BJ (cell line): Measurements from ENCODE around the gene DLGAP1. TPM values are rescaled to one million over a fixed set of nuclear protein-coding genes. Genes with fewer than 3 reads are reported as not detected.

ENCODE experiments used
- CTCF ChIA-PET: fragments of 350-600 bp; formaldehyde crosslinking; extraction: SDS; loops from one replicate; lab custom pipeline; 2021; ENCODE audit warnings: antibody characterized with exemption, inconsistent platforms; lab: Yijun Ruan, JAX
- POLR2A ChIA-PET: fragments of 300-600 bp; sonication (Branson Sonifier 250); formaldehyde crosslinking; extraction: SDS; loops from one replicate; lab custom pipeline; 2021; ENCODE audit warnings: antibody characterized with exemption; lab: Charles Lee
- DNase-seq: peaks from one replicate; pipeline ENCODE4 v3.0.0-alpha.2; 2011; ENCODE audit warnings: low read depth
- H3K27me3 ChIP-seq: 2 replicates; pipeline ENCODE4 v1.6.0; 2011; ENCODE audit warnings: low read length; ENCODE audit not compliant: control insufficient read depth, insufficient read depth
- H3K36me3 ChIP-seq: 2 replicates; pipeline ENCODE4 v1.5.1; 2011; ENCODE audit warnings: low read length; ENCODE audit not compliant: control insufficient read depth, insufficient read depth
- H3K4me3 ChIP-seq: 2 replicates; pipeline ENCODE4 v1.5.1; 2011; ENCODE audit warnings: low read depth, mild to moderate bottlenecking, control low read depth, low read length
- CTCF ChIP-seq: IDR thresholded peaks from 2 replicates; pipeline ENCODE4 v1.5.1; 2011; ENCODE audit warnings: low read depth, mild to moderate bottlenecking, control low read depth, inconsistent platforms, low read length, moderate library complexity; ENCODE audit not compliant: insufficient read depth
- polyA plus RNA-seq: library from polyadenylated mRNA; depleted of rRNA; stranded (reverse); fragments of >200 nt; gene quantifications from 2 replicates; pipeline ENCODE4 v1.2.3, GENCODE V29; 2011

Gene DLGAP1
- polyA plus RNA-seq, 1 experiment = 0.02 TPM

- H3K27me3 ChIP-seq = no peaks in the 10 kb centered on the region
- H3K4me3 ChIP-seq = no peak overlapping the region
- DNase-seq = no peak
- ChIA-PET CTCF (no interaction called here), POLR2A (no interaction called here)
- H3K36me3 ChIP-seq = no peaks in the 10 kb centered on the region
- no peak for TF ChIP-seq CTCF
These were observed 664.4 kb downstream of the DLGAP1 start for GRCh38 chr18:3790703-3791102.

GRCh38 chr18:3789525-3789924 is 665.6 kb downstream of the DLGAP1 start:
- ChIA-PET POLR2A (no interaction called here), CTCF (interaction anchor here (0.7 to 1.4 kb wide), 2 partner anchors 18 kb away, joined by 4 to 11 read pairs; no protein-coding TSS in a partner anchor)
- H3K27me3 ChIP-seq = no peaks in the 10 kb centered on the region
- DNase-seq = no peak
- TF ChIP-seq CTCF = no peak
- H3K4me3 ChIP-seq = no peak overlapping the region
- no peaks in the 10 kb centered on the region for H3K36me3 ChIP-seq

- no peak for TF ChIP-seq CTCF
- Histone ChIP-seq H3K4me3 (no peak overlapping the region), H3K27me3 (no peaks in the 10 kb centered on the region), H3K36me3 (no peaks in the 10 kb centered on the region)
- DNase-seq = no peak
- POLR2A ChIA-PET = no interaction called here
- CTCF ChIA-PET = no interaction called here
These were observed 670.2 kb downstream of the DLGAP1 start for GRCh38 chr18:3784949-3785348.

DNA sequence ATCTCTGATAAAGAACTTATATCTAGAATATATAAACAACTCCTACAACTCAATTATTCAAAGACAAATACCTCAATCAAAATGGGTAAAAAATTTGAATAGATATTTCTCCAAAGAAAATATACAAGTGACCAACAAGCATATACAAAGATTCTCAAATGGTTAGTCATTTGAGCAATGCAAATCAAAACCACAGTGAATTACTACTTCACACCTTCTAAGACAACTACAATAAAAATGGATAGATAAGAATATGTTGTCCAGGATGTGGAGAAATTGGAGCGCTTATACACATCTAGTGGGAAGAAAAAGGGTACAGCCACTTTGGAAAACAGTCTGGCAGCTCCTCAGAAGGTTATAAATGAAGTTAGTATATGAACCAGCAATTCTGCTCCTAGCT is 672.2 kb downstream of the DLGAP1 start:
- ChIA-PET POLR2A (no interaction called here), CTCF (interaction anchor here (1.4 kb wide), 1 partner anchor 12 kb away, joined by 3 read pairs; no protein-coding TSS in a partner anchor)
- DNase-seq = no peak
- TF ChIP-seq CTCF = no peak
- H3K27me3 ChIP-seq = 0 out of 2 replicates have a peak, but pooled peaks cover 1% of the 10 kb centered on the region
- no peak overlapping the region for H3K4me3 ChIP-seq
- no peaks in the 10 kb centered on the region for H3K36me3 ChIP-seq

GRCh38 chr18:3777719-3778118 is 677.4 kb downstream of the DLGAP1 start:
- Histone ChIP-seq H3K4me3 (no peak overlapping the region), H3K27me3 (0 out of 2 replicates have a peak, but pooled peaks cover 1% of the 10 kb centered on the region), H3K36me3 (no peaks in the 10 kb centered on the region)
- no peak for TF ChIP-seq CTCF
- CTCF ChIA-PET = no interaction called here
- POLR2A ChIA-PET = no interaction called here
- DNase-seq = no peak
